OCI-LY3 (cell line): ENCODE results near the gene ORAI3.
A peak's percentile ranks its signal among the peaks of the same experiment; 100 is the strongest.

ENCODE experiments used
- H2AFZ ChIP-seq: fragments of 200-600, 300-600 bp; shearing (Covaris generic); 2 replicates; pipeline ENCODE4 v1.6.0; 2014; ENCODE audit warnings: antibody characterized with exemption, low read depth, low read length
- H3K27ac ChIP-seq: fragments of 200-600, 300-600 bp; sonication (generic); 2 replicates; pipeline ENCODE4 v1.5.1; 2014; ENCODE audit warnings: mild to moderate bottlenecking, low read length, moderate library complexity, mixed read lengths
- H3K27me3 ChIP-seq: fragments of 200-600, 300-600 bp; sonication (generic); 2 replicates; pipeline ENCODE4 v1.6.1; 2014; ENCODE audit warnings: low read depth, low read length, mixed read lengths
- H3K36me3 ChIP-seq: fragments of 200-600, 300-600 bp; sonication (generic); replicated peaks from 2 replicates; pipeline ENCODE3; 2014; ENCODE audit warnings: low read depth, low read length, mixed read lengths
- H3K4me1 ChIP-seq: fragments of 300-600, 200-600 bp; sonication (generic); 2 replicates; pipeline ENCODE4 v1.6.1; 2014; ENCODE audit warnings: low read length, mixed read lengths
- H3K4me2 ChIP-seq: fragments of 200-600, 300-600 bp; sonication (generic); 2 replicates; pipeline ENCODE4 v1.6.1; 2014; ENCODE audit warnings: low read length, mixed read lengths
- H3K4me3 ChIP-seq: fragments of 300-600, 200-600 bp; sonication (generic); 2 replicates; pipeline ENCODE4 v1.5.1; 2014; ENCODE audit warnings: antibody characterized with exemption, mild to moderate bottlenecking, low read length, moderate library complexity
- H3K79me2 ChIP-seq: fragments of 300-600, 200-600 bp; shearing (Covaris generic); 2 replicates; pipeline ENCODE4 v1.6.1; 2014; ENCODE audit warnings: mild to moderate bottlenecking, low read length, mixed read lengths
- H3K9ac ChIP-seq: fragments of 300-600, 200-600 bp; shearing (Covaris generic); 2 replicates; pipeline ENCODE4 v1.6.0; 2014; ENCODE audit warnings: mild to moderate bottlenecking, low read length, moderate library complexity
- H3K9me3 ChIP-seq: fragments of 200-600, 300-600 bp; shearing (Covaris generic); 2 replicates; pipeline ENCODE4 v1.6.1; 2014; ENCODE audit warnings: low read length, mixed read lengths; ENCODE audit not compliant: insufficient read depth
- H4K20me1 ChIP-seq: fragments of 200-600, 300-600 bp; sonication (generic); 2 replicates; pipeline ENCODE4 v1.6.1; 2016; ENCODE audit warnings: low read length, mixed read lengths; ENCODE audit not compliant: insufficient read depth
- CTCF ChIP-seq: fragments of 200-600, 300-600 bp; sonication (generic); IDR thresholded peaks from 2 replicates; pipeline ENCODE4 v1.5.1; 2014; ENCODE audit warnings: antibody characterized with exemption, low read length, low read depth
- EZH2phosphoT487 ChIP-seq: fragments of 200-600 bp; shearing (Covaris generic); IDR thresholded peaks from 2 replicates; pipeline ENCODE4 v1.6.1; 2018; ENCODE audit warnings: antibody characterized with exemption, mixed run types, low read depth

The ORAI3 gene

GRCh38 chr16:30977502-30977901 is 28.6 kb downstream of the ORAI3 start:
- H3K4me1 ChIP-seq: no peaks in the 10 kb centered on the region
- peaks cover 35% of the 10 kb centered on the region for H3K36me3 ChIP-seq
- no peaks in the 10 kb centered on the region for H4K20me1 ChIP-seq
- H3K4me3 ChIP-seq: no peak overlapping the region
- no peaks in the 10 kb centered on the region for H3K27me3 ChIP-seq
- H3K79me2 ChIP-seq: no peaks in the 10 kb centered on the region
- peak; percentile 30; the same call in 1 of the 2 replicates for TF ChIP-seq CTCF
- no peak for TF ChIP-seq EZH2phosphoT487
- no peak overlapping the region for H3K27ac ChIP-seq
- H3K9me3 ChIP-seq: no peaks in the 10 kb centered on the region
- no peak overlapping the region for H3K4me2 ChIP-seq
- H2AFZ ChIP-seq: no peak overlapping the region
- H3K9ac ChIP-seq: no peak overlapping the region

GRCh38 chr16:30979170-30980022 is 30.5 kb downstream of the ORAI3 start:
- Histone ChIP-seq H3K9ac (no peak overlapping the region), H3K79me2 (no peaks in the 10 kb centered on the region), H3K36me3 (peaks cover 30% of the 10 kb centered on the region), H4K20me1 (no peaks in the 10 kb centered on the region), H3K27me3 (no peaks in the 10 kb centered on the region), H3K4me1 (no peaks in the 10 kb centered on the region), H2AFZ (no peak overlapping the region), H3K9me3 (no peaks in the 10 kb centered on the region), H3K4me3 (no peak overlapping the region), H3K27ac (no peak overlapping the region), H3K4me2 (no peak overlapping the region)
- TF ChIP-seq CTCF: no peak
- no peak for TF ChIP-seq EZH2phosphoT487

GRCh38 chr16:30980023-30980371 is 31.1 kb downstream of the ORAI3 start:
- H2AFZ ChIP-seq: no peak overlapping the region
- no peak for TF ChIP-seq EZH2phosphoT487
- no peak for TF ChIP-seq CTCF
- peaks cover 31% of the 10 kb centered on the region for H3K36me3 ChIP-seq

GRCh38 chr16:30980434-30980833 is 31.6 kb downstream of the ORAI3 start:
- H2AFZ ChIP-seq: no peak overlapping the region
- H3K4me1 ChIP-seq: no peaks in the 10 kb centered on the region
- no peaks in the 10 kb centered on the region for H4K20me1 ChIP-seq
- H3K9ac ChIP-seq: no peak overlapping the region
- peaks cover 31% of the 10 kb centered on the region for H3K36me3 ChIP-seq
- no peak overlapping the region for H3K27ac ChIP-seq
- no peaks in the 10 kb centered on the region for H3K79me2 ChIP-seq
- no peak for TF ChIP-seq CTCF
- TF ChIP-seq EZH2phosphoT487: no peak
- no peak overlapping the region for H3K4me3 ChIP-seq
- no peaks in the 10 kb centered on the region for H3K9me3 ChIP-seq
- no peak overlapping the region for H3K4me2 ChIP-seq
- no peaks in the 10 kb centered on the region for H3K27me3 ChIP-seq

More at GRCh38 chr16:30980023-30980371, 31.1 kb downstream of the ORAI3 start:
- Histone ChIP-seq H3K9ac (no peak overlapping the region), H3K9me3 (no peaks in the 10 kb centered on the region), H3K79me2 (no peaks in the 10 kb centered on the region), H4K20me1 (no peaks in the 10 kb centered on the region), H3K4me3 (no peak overlapping the region), H3K4me2 (no peak overlapping the region), H3K27me3 (no peaks in the 10 kb centered on the region), H3K4me1 (no peaks in the 10 kb centered on the region), H3K27ac (no peak overlapping the region)
